Measurements from ENCODE around the gene EHMT2. TPM values are rescaled to one million over a fixed set of nuclear protein-coding genes. Genes with fewer than 3 reads are reported as not detected.

Gene EHMT2
- total RNA-seq, 1 donor from 2014 or later: 202 TPM

DNA sequence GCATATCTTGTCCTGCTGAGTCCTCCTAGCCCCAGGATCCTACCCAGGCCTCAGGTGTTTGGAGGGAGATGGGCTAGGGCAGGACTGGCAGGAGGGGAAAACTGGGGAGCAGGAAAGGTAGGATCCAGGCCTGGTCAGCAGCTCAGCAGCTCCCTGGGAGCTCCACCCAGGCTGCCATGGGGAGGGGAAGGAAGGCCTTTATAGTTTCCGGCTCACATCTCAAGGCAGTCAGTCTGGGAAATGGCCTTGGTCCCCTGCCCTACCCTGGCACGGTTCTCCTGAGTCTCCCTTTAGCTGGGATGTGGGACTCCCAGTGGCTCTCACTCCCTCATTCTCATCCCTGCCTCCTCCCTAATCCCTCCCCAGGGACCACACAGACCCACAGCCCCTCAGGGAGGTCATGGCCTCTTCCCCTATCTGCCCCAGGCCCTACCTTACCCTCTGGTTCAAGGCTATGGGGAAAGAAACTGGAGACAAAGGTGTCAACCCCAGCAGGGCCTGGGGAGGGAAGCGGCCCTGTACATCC is 20.3 kb downstream of the EHMT2 start:
- H3K27ac Mint-ChIP-seq (ENCODE audit: unreplicated experiment): no peak overlapping the region
- no peaks in the 10 kb centered on the region for H3K27me3 Mint-ChIP-seq (ENCODE audit: low read depth)
- TF ChIP-seq CTCF (conservative IDR thresholded peaks at IDR 0.05): no peak
- H3K9me3 Mint-ChIP-seq: no peaks in the 10 kb centered on the region
- H3K36me3 Mint-ChIP-seq (ENCODE audit: low read depth): peaks cover 8% of the 10 kb centered on the region
- H3K4me1 Mint-ChIP-seq: no peaks in the 10 kb centered on the region
- no peak overlapping the region for H3K4me3 Mint-ChIP-seq
- no peak for DNase-seq (ENCODE audit: low read depth, low spot score)

DNA sequence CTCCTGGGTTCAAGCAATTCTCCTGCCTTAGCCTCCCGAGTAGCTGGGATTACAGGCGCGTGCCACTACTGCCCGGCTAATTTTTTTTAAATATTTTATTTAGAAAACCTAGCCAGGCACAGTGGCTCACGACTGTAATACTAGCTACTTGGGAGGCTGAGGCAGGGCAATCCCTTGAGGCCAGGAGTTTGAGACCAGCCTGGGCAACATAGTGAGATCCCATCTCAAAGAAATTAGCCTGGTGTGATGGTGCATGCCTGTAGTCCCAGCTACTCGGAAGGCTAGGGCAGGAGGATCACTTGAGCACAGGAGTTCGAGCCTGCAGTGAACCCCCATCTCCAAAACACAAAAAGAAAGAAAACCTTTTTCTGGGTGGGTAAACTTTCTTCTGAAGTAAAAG is 21.1 kb downstream of the EHMT2 start:
- Mint-ChIP-seq H3K4me3 (no peak overlapping the region), H3K27ac (ENCODE audit: unreplicated experiment) (no peak overlapping the region), H3K36me3 (ENCODE audit: low read depth) (peaks cover 6% of the 10 kb centered on the region)

GRCh38 chr6:31875877-31876276 is 21.6 kb downstream of the EHMT2 start:
- TF ChIP-seq CTCF (conservative IDR thresholded peaks at IDR 0.05): no peak
- H3K27ac Mint-ChIP-seq (ENCODE audit: unreplicated experiment): no peak overlapping the region

More for the DNA sequence above, 21.1 kb downstream of the EHMT2 start:
- no peak for TF ChIP-seq CTCF (conservative IDR thresholded peaks at IDR 0.05)
- DNase-seq (ENCODE audit: low read depth, low spot score): no peak
- no peaks in the 10 kb centered on the region for H3K4me1 Mint-ChIP-seq
- H3K27me3 Mint-ChIP-seq (ENCODE audit: low read depth): no peaks in the 10 kb centered on the region
- no peaks in the 10 kb centered on the region for H3K9me3 Mint-ChIP-seq

DNA sequence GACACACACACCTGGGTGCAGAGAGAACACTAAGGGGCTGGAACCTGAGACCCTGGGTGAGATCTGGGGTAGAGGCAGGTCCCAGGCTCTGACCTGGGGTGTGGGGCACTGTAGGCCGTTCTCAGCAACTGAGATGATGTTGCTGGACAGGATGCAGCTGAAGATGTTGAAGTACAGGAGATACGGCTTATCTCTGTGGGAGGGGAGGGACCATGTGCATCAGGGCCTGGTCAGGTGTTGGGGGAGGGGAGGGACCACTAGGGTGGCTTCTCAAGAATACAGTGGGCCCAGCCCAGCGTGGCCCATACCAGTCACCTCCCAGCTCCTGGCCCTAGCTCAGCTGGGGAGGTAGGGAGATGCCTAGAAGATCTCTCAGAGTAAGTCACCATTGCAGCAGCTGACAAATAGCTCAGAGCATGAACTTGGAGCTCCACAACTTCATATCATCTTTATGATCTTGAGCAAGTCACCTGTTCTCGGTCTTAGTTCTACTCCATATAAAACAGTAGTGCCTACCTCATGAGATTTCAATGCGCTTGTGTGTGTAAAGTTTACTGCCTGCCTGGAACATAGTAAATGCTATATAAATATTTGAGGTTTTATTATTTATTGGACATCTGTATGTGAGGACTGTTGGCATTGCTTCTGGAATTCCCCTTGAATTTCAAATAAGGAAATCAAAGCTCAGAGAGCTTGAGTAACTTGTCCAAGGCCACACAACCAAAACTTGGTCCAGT is 22.5 kb downstream of the EHMT2 start:
- TF ChIP-seq CTCF (conservative IDR thresholded peaks at IDR 0.05): no peak
- no peak overlapping the region for H3K27ac Mint-ChIP-seq (ENCODE audit: unreplicated experiment)
- no peak overlapping the region for H3K4me3 Mint-ChIP-seq
- H3K4me1 Mint-ChIP-seq: peaks cover 4% of the 10 kb centered on the region
- H3K27me3 Mint-ChIP-seq (ENCODE audit: low read depth): no peaks in the 10 kb centered on the region
- DNase-seq (ENCODE audit: low read depth, low spot score): no peak
- no peaks in the 10 kb centered on the region for H3K36me3 Mint-ChIP-seq (ENCODE audit: low read depth)
- H3K9me3 Mint-ChIP-seq: no peaks in the 10 kb centered on the region

More at GRCh38 chr6:31875877-31876276, 21.6 kb downstream of the EHMT2 start:
- Mint-ChIP-seq H3K36me3 (ENCODE audit: low read depth) (peaks cover under 1% of the 10 kb centered on the region), H3K4me3 (no peak overlapping the region), H3K27me3 (ENCODE audit: low read depth) (no peaks in the 10 kb centered on the region), H3K4me1 (peaks cover 4% of the 10 kb centered on the region), H3K9me3 (no peaks in the 10 kb centered on the region)
- DNase-seq (ENCODE audit: low read depth, low spot score): no peak

GRCh38 chr6:31874084-31874670 is 23.3 kb downstream of the EHMT2 start:
- no peak overlapping the region for H3K27ac Mint-ChIP-seq (ENCODE audit: unreplicated experiment)
- DNase-seq (ENCODE audit: low read depth, low spot score): no peak
- TF ChIP-seq CTCF (conservative IDR thresholded peaks at IDR 0.05): no peak
- H3K27me3 Mint-ChIP-seq (ENCODE audit: low read depth): no peaks in the 10 kb centered on the region
- no peaks in the 10 kb centered on the region for H3K9me3 Mint-ChIP-seq
- H3K36me3 Mint-ChIP-seq (ENCODE audit: low read depth): no peaks in the 10 kb centered on the region
- H3K4me3 Mint-ChIP-seq: no peak overlapping the region
- H3K4me1 Mint-ChIP-seq: peaks cover 7% of the 10 kb centered on the region

Data from neural crest cell (in vitro differentiated cells).